HepG2 (cell line): Measurements from ENCODE around the gene CDO1. TPM values are rescaled to one million over a fixed set of nuclear protein-coding genes. Genes with fewer than 3 reads are reported as not detected.

Source experiments
- ATAC-seq: fragments of 200-7000 bp; cut with Tn5 transposase; 3 replicates; pipeline ENCODE4 v1.9.1; 2020; ENCODE audit warnings: mild to moderate bottlenecking, moderate library complexity
- BruUV-seq: library from RNA; stranded (reverse); fragments of 400-500 nt; replicated peaks from 2 replicates; lab custom pipeline; 2021; lab: Mats Ljungman, UMichigan
- CTCF ChIA-PET: fragments of 300-600 bp; formaldehyde crosslinking; extraction: SDS; loops from one replicate; lab custom pipeline; 2021; ENCODE audit warnings: low total read pairs, inconsistent platforms, low intra/inter-chr PET ratio; lab: Yijun Ruan, JAX
- POLR2A ChIA-PET: fragments of 350-600 bp; sonication (Branson Sonifier 250); formaldehyde crosslinking; loops from one replicate; lab custom pipeline; 2020; ENCODE audit warnings: antibody characterized with exemption, inconsistent platforms; lab: Yijun Ruan, JAX
- DNase-seq: peaks from one replicate; pipeline ENCODE4 v3.0.0-alpha.2; 2015; ENCODE audit warnings: low spot score
- FAIRE-seq: peaks from 3 replicates; lab custom pipeline; 2011; peaks lifted over from hg19 to GRCh38; lab: Jason Lieb, UNC
- H2AFZ ChIP-seq: one replicate; pipeline ENCODE4 v1.6.1; 2011; ENCODE audit warnings: low read length, inconsistent platforms
- H3K27ac ChIP-seq: fragments of 300-600 bp; 3 replicates; pipeline ENCODE4 v1.8.0; 2011; ENCODE audit warnings: mixed run types, mild to moderate bottlenecking, mixed read lengths, low read length, inconsistent platforms; ENCODE audit not compliant: insufficient read depth; ENCODE audit errors: extremely low read length
- H3K27me3 ChIP-seq, 2 experiments: fragments of 200-600 bp in 1 of 2; 2 replicates in 1 of 2; 3 replicates in 1 of 2; pipeline versions ENCODE4 v1.6.0 to v1.8.0; 2011; ENCODE audit warnings: low read length in 2 of 2, mild to moderate bottlenecking in 2 of 2, moderate library complexity in 2 of 2, inconsistent platforms in 1 of 2; ENCODE audit not compliant: insufficient read depth in 2 of 2, control insufficient read depth in 1 of 2
- H3K36me3 ChIP-seq, 2 experiments: fragments of 200-600 bp in 1 of 2; replicated peaks in 1 of 2; 2 replicates in 1 of 2; 3 replicates in 1 of 2; pipeline versions ENCODE4 v1.5.1 to v1.8.0; 2011; ENCODE audit warnings: low read length in 2 of 2, inconsistent platforms in 1 of 2; ENCODE audit not compliant: insufficient read depth in 2 of 2, control insufficient read depth in 1 of 2
- H3K4me1 ChIP-seq: 2 replicates; pipeline ENCODE4 v1.5.1; 2012; ENCODE audit warnings: low read length, inconsistent platforms; ENCODE audit not compliant: insufficient read depth
- H3K4me2 ChIP-seq: 2 replicates; pipeline ENCODE4 v1.6.0; 2011; ENCODE audit warnings: low read depth, low read length, inconsistent platforms
- H3K4me3 ChIP-seq, 3 experiments: fragments of 200-600 bp in 1 of 3; sonication (generic), shearing (Covaris generic) in 1 of 3; replicated peaks in 1 of 3; 2 replicates each; pipeline ENCODE4 v1.5.1; 2011 to 2016; ENCODE audit warnings: low read length in 3 of 3, inconsistent platforms in 2 of 3, low read depth in 2 of 3, mild to moderate bottlenecking in 2 of 3, control low read depth in 1 of 3, mixed read lengths in 1 of 3; ENCODE audit not compliant: insufficient read depth in 1 of 3
- H3K79me2 ChIP-seq: one replicate; pipeline ENCODE4 v1.6.1; 2011; ENCODE audit warnings: low read length, inconsistent platforms; ENCODE audit not compliant: insufficient read depth
- H3K9ac ChIP-seq: 2 replicates; pipeline ENCODE4 v1.6.0; 2011; ENCODE audit warnings: mild to moderate bottlenecking, low read depth, low read length, inconsistent platforms; ENCODE audit not compliant: insufficient read depth
- H3K9me3 ChIP-seq: 2 replicates; pipeline ENCODE4 v1.5.1; 2012; ENCODE audit warnings: mild to moderate bottlenecking, low read length
- H4K20me1 ChIP-seq: 2 replicates; pipeline ENCODE4 v1.6.0; 2011; ENCODE audit warnings: inconsistent platforms, mild to moderate bottlenecking, low read length, moderate library complexity; ENCODE audit not compliant: insufficient read depth
- AGO1 ChIP-seq: fragments of 200-400 bp; formaldehyde crosslinking; IDR thresholded peaks from 2 replicates; pipeline ENCODE4 v1.6.1; 2017; ENCODE audit warnings: mild to moderate bottlenecking, low read depth, low read length, moderate library complexity; ENCODE audit not compliant: poor library complexity, severe bottlenecking
- KDM4B ChIP-seq: sonication (generic); formaldehyde crosslinking; IDR thresholded peaks from 2 replicates; pipeline ENCODE4 v1.4.0; 2020; ENCODE audit warnings: missing genetic modification reagents
- MEIS1 ChIP-seq: sonication (generic); formaldehyde crosslinking; IDR thresholded peaks from 2 replicates; pipeline ENCODE4 v1.9.0; 2021; ENCODE audit warnings: mild to moderate bottlenecking, missing genetic modification reagents, moderate library complexity, borderline replicate concordance
- NR3C1 ChIP-seq: sonication (generic); formaldehyde crosslinking; IDR thresholded peaks from 2 replicates; pipeline ENCODE4 v1.4.0; 2020; ENCODE audit warnings: missing genetic modification reagents
- SALL2 ChIP-seq: sonication (generic); formaldehyde crosslinking; IDR thresholded peaks from 2 replicates; pipeline ENCODE4 v1.8.1; 2023; ENCODE audit warnings: mild to moderate bottlenecking, missing genetic modification reagents, inconsistent platforms
- SMAD3 ChIP-seq: sonication (generic); formaldehyde crosslinking; IDR thresholded peaks from 2 replicates; pipeline ENCODE4 v1.4.0; 2020; ENCODE audit warnings: missing genetic modification reagents
- TARDBP ChIP-seq: sonication (generic); formaldehyde crosslinking; IDR thresholded peaks from 2 replicates; pipeline ENCODE4 v1.8.0; 2022; ENCODE audit warnings: mild to moderate bottlenecking, missing genetic modification reagents
- TCF7L2 ChIP-seq: IDR thresholded peaks from 2 replicates; pipeline ENCODE4 v1.6.1; 2011; ENCODE audit warnings: mild to moderate bottlenecking, low read depth, low read length, moderate library complexity
- ZEB1 ChIP-seq: IDR thresholded peaks from 2 replicates; pipeline ENCODE4 v1.6.1; 2012; ENCODE audit warnings: mild to moderate bottlenecking, low read depth, inconsistent platforms; ENCODE audit not compliant: insufficient replicate concordance
- ZNF207 ChIP-seq: fragments of 450-650 bp; IDR thresholded peaks from 2 replicates; pipeline ENCODE4 v1.6.1; 2016; ENCODE audit warnings: antibody characterized with exemption, borderline replicate concordance
- ZNF383 ChIP-seq: sonication (generic); formaldehyde crosslinking; IDR thresholded peaks from 2 replicates; pipeline ENCODE4 v1.4.0; 2020; ENCODE audit warnings: missing genetic modification reagents, mild to moderate bottlenecking, borderline replicate concordance
- ZNF850 ChIP-seq: sonication (generic); formaldehyde crosslinking; conservative IDR thresholded peaks from 2 replicates; pipeline ENCODE4 v1.9.0; 2021; ENCODE audit warnings: mild to moderate bottlenecking, missing genetic modification reagents
- WGBS: methylation state at CpG from one replicate; pipeline ENCODE4 v1.1.6; 2017; ENCODE audit warnings: low lambda C conversion rate; 5-methylcytosine and 5-hydroxymethylcytosine counted together
- in situ Hi-C: cut with HindIII; loops from 2 replicates; pipeline ENCODE4 v1.10.0; 2017; ENCODE audit warnings: low pct_unique_long_range_greater_than_20kb; ENCODE audit not compliant: extremely low pct_ligation_motif_present
- intact Hi-C: fragments of 100-400 bp; cut with micrococcal nuclease; formaldehyde crosslinking; loops from one replicate; pipeline ENCODE4 v1.10.0; 2022; ENCODE audit not compliant: unreplicated experiment
- polyA plus RNA-seq, 8 experiments: library from polyadenylated mRNA; depleted of rRNA in 3 of 8; stranded (reverse) in 7 of 8; unstranded in 1 of 8; fragments of >200 nt; fragmentation: Illumina TruSeq in 4 of 8; extraction: Trizol in 4 of 8; gene quantifications; 2 replicates each; pipeline versions ENCODE4 v1.2.1 to v1.2.3, GENCODE V29; 2011 to 2016; ENCODE audit warnings: low read depth in 4 of 8, missing spikeins in 1 of 8, mixed read lengths in 1 of 8; ENCODE audit not compliant: insufficient read depth in 1 of 8
- total RNA-seq, 5 experiments: library from RNA; depleted of rRNA; stranded (reverse); fragments of >200 nt; fragmentation: Illumina TruSeq; extraction: Trizol; gene quantifications; 2 replicates each; pipeline ENCODE4 v1.2.3, GENCODE V29; 2016; ENCODE audit warnings: low read depth in 1 of 5
- TF ChIP-seq, protein P1 (sequence below): sonication (generic); formaldehyde crosslinking; IDR thresholded peaks from 2 replicates; pipeline ENCODE4 v1.5.0; 2020; ENCODE audit warnings: mild to moderate bottlenecking, missing genetic modification reagents, borderline replicate concordance
- TF ChIP-seq, protein P2 (sequence below): IDR thresholded peaks from 2 replicates; pipeline ENCODE4 v1.6.1; 2018; ENCODE audit warnings: missing genetic modification reagents, mild to moderate bottlenecking, missing compliant biosample characterization
- TF ChIP-seq, protein P3 (sequence below): sonication (generic); formaldehyde crosslinking; IDR thresholded peaks from 2 replicates; pipeline ENCODE4 v1.8.0; 2023; ENCODE audit warnings: mild to moderate bottlenecking, missing genetic modification reagents

CDO1 gene
- total and polyA plus RNA-seq, 2 of the 13 experiments (the other 11 are each of a cell fraction or from before 2014, with no cell fraction given), result 3.2 to 4.4 TPM

DNA sequence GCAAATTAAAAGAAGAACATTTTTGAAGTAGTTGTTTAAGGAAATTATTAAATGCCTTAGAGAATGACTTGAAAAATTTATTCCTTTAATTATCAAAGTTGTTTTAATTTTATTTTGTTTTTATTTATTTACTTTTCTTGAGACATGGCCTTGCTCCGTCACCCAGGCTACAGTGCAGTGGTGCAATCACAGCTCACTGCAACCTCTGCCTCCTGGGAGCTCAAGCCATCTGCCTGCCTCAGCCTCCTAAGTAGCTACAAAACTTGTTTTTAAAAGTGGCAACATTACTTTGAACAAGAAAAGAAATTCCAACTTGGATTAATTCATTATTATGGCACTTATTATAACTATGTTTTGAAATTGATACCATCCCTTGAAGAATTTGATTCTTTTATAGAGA, 29.0 kb downstream of the CDO1 start:
- no peak overlapping the region for H3K27ac ChIP-seq
- no peaks in the 10 kb centered on the region for H3K79me2 ChIP-seq
- CTCF ChIA-PET, result no interaction called here
- no peak overlapping the region for H3K4me3 ChIP-seq
- intact Hi-C loops, result no loop called here
- H3K9ac ChIP-seq, result no peak overlapping the region
- in situ Hi-C loops, result no loop called here
- FAIRE-seq (no peak), DNase-seq (no peak), ATAC-seq (no peak)
- no peaks in the 10 kb centered on the region for H3K27me3 ChIP-seq
- H3K4me2 ChIP-seq, result no peak overlapping the region
- POLR2A ChIA-PET, result no interaction called here
- no peaks in the 10 kb centered on the region for H3K4me1 ChIP-seq
- H3K36me3 ChIP-seq, result no peaks in the 10 kb centered on the region
- no peaks in the 10 kb centered on the region for H3K9me3 ChIP-seq
- no peak for TF ChIP-seq TCF7L2
- TF ChIP-seq, protein P1, sequence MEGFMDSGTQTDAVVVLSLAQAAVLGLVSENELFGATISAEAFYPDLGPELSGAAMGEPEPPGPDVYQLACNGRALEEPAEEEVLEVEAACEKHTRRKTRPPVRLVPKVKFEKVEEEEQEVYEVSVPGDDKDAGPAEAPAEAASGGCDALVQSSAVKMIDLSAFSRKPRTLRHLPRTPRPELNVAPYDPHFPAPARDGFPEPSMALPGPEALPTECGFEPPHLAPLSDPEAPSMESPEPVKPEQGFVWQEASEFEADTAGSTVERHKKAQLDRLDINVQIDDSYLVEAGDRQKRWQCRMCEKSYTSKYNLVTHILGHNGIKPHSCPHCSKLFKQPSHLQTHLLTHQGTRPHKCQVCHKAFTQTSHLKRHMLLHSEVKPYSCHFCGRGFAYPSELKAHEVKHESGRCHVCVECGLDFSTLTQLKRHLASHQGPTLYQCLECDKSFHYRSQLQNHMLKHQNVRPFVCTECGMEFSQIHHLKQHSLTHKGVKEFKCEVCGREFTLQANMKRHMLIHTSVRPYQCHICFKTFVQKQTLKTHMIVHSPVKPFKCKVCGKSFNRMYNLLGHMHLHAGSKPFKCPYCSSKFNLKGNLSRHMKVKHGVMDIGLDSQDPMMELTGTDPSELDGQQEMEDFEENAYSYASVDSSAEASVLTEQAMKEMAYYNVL (CRISPR knock-in tag), result no peak
- TF ChIP-seq, all 625 proteins: peak for 0
- 3% methylated on average over 1 of the region's 1 CpG for WGBS
- no peaks in the 10 kb centered on the region for H4K20me1 ChIP-seq
- H2AFZ ChIP-seq, result no peak overlapping the region
- no TSS peak for BruUV-seq

DNA sequence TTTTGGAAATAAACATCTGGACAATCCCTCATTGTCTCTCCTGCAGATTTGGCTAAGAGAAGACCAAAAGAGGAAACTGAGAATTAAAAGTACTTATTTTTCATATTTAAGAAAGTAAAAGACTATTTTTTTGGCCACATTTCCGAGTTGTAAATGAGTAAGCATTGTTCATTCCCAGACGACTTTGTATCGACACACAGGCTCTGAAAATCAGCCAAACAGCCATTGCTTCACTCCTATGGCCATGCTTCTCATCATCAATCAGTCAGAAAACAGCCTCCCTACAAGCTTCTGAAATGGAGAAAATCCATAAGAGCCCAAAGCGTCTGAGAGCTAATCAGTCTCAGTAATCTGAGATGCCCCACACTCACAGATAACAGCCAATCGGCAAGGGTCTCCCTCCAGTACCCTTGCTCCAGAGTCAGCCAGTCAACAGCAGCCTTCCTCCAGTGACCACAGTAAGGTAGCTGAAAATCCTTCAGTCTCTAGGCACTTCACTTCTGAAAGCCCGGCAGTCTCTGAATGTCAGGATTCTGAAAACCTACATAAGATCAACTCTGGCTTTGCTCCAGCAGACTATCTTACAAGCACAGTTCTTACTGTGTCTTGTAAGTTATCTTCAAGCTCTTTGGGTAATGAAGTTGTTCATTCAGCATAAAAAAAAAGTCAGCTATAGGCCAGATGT, 30.9 kb downstream of the CDO1 start:
- H2AFZ ChIP-seq, result no peak overlapping the region
- TF ChIP-seq, protein P2, sequence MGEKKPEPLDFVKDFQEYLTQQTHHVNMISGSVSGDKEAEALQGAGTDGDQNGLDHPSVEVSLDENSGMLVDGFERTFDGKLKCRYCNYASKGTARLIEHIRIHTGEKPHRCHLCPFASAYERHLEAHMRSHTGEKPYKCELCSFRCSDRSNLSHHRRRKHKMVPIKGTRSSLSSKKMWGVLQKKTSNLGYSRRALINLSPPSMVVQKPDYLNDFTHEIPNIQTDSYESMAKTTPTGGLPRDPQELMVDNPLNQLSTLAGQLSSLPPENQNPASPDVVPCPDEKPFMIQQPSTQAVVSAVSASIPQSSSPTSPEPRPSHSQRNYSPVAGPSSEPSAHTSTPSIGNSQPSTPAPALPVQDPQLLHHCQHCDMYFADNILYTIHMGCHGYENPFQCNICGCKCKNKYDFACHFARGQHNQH (CRISPR knock-in tag), result no peak
- TF ChIP-seq SMAD3 (CRISPR knock-in tag) (no peak), SALL2 (CRISPR knock-in tag) (no peak), MEIS1 (CRISPR knock-in tag) (no peak), ZNF383 (no peak), TARDBP (CRISPR knock-in tag) (no peak), ZNF850 (CRISPR knock-in tag) (no peak), KDM4B (CRISPR knock-in tag) (no peak), ZEB1 (no peak), AGO1 (no peak), NR3C1 (CRISPR knock-in tag) (no peak), ZNF207 (no peak)
- TF ChIP-seq, protein P3, sequence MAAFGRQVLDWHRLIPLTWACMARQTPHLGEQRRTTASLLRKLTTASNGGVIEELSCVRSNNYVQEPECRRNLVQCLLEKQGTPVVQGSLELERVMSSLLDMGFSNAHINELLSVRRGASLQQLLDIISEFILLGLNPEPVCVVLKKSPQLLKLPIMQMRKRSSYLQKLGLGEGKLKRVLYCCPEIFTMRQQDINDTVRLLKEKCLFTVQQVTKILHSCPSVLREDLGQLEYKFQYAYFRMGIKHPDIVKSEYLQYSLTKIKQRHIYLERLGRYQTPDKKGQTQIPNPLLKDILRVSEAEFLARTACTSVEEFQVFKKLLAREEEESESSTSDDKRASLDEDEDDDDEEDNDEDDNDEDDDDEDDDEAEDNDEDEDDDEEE, result no peak

More for the DNA sequence above, 30.9 kb downstream of the CDO1 start:
- Histone ChIP-seq H3K27me3 (no peaks in the 10 kb centered on the region), H3K9ac (no peak overlapping the region), H3K79me2 (no peaks in the 10 kb centered on the region), H3K9me3 (no peaks in the 10 kb centered on the region), H3K36me3 (no peaks in the 10 kb centered on the region), H3K4me3 (no peak overlapping the region), H3K4me2 (no peak overlapping the region), H3K27ac (no peak overlapping the region), H4K20me1 (no peaks in the 10 kb centered on the region), H3K4me1 (no peaks in the 10 kb centered on the region)
- intact Hi-C loops, result no loop called here
- no TSS peak for BruUV-seq
- DNase-seq (no peak), FAIRE-seq (no peak), ATAC-seq (no peak)
- ChIA-PET POLR2A (no interaction called here), CTCF (no interaction called here)
- in situ Hi-C loops, result no loop called here
- WGBS, result 10% methylated on average over 6 of the region's 6 CpGs
